Psoas muscle (tissue), 8 donors: ENCODE data around the gene IGSF11. TPM values are rescaled to one million over a fixed set of nuclear protein-coding genes. Genes with fewer than 3 reads are reported as not detected.
"Not testable (repeated sequence)": the region's sequence is repeated elsewhere in the genome, so short reads cannot be mapped to it uniquely, and the experiment has no call there.

ENCODE experiments used
- ATAC-seq, 4 donors: fragments of 200-7000 bp; cut with Tn5 transposase; one replicate each; pipeline ENCODE4 v1.9.1; 2020; ENCODE audit warnings: moderate library complexity in 3 of 4, mild to moderate bottlenecking in 2 of 4
- DNase-seq, 2 donors: peaks; one replicate each; pipeline ENCODE4 v3.0.0-alpha.2; 2020
- H3K27ac ChIP-seq: fragments of 200-600 bp; one replicate; pipeline ENCODE4 v1.8.0; 2022
- H3K27me3 ChIP-seq, 3 donors: fragments of 200-600 bp in 1 of 3; one replicate each; pipeline versions ENCODE4 v1.6.1 to v1.8.0; 2013 to 2022; ENCODE audit warnings: low read length in 2 of 3, mild to moderate bottlenecking in 2 of 3, moderate library complexity in 1 of 3; ENCODE audit not compliant: insufficient read depth in 3 of 3
- H3K36me3 ChIP-seq, 2 donors: fragments of 200-600 bp in 1 of 2; one replicate each; pipeline versions ENCODE4 v1.6.1 to v1.8.0; 2013 to 2022; ENCODE audit warnings: low read depth in 1 of 2, mild to moderate bottlenecking in 1 of 2, moderate library complexity in 1 of 2; ENCODE audit not compliant: insufficient read depth in 1 of 2
- H3K4me1 ChIP-seq: fragments of 200-600 bp; one replicate; pipeline ENCODE4 v1.8.0; 2022
- H3K4me3 ChIP-seq: fragments of 200-600 bp; one replicate; pipeline ENCODE4 v1.8.0; 2022; ENCODE audit warnings: mild to moderate bottlenecking
- H3K9me3 ChIP-seq: fragments of 200-600 bp; one replicate; pipeline ENCODE4 v1.8.0; 2022
- whole genome bisulfite sequencing, 3 donors: extraction: QIAGEN DNeasy Blood & Tissue Kit; methylation state at CpG; one replicate each; pipeline versions ENCODE4 v1.1.6 to v1.1.7; 2013; 5-methylcytosine and 5-hydroxymethylcytosine counted together
- intact Hi-C, 2 donors: fragments of 100-400 bp; cut with DNase I; formaldehyde crosslinking; loops; one replicate each; pipeline versions ENCODE4 v1.11.0 to v1.14.2; 2022
- long read RNA-seq, 2 donors: library from polyadenylated mRNA; unstranded; transcript quantifications; one replicate each; pipeline ENCODE4 v2.0.0, GENCODE V29; 2021
- polyA plus RNA-seq, 3 donors: library from polyadenylated mRNA; stranded (reverse); fragments of 200-250 nt; gene quantifications; one replicate each; pipeline ENCODE4 v1.2.3, GENCODE V29; 2013
- total RNA-seq, 4 donors: library from RNA; stranded (reverse); fragmentation: NEBNext Ultra II Directional in 2 of 4; extraction: Animal tissue kit (Norgen Biotek cat#: 25700) in 2 of 4; gene quantifications; one replicate each; pipeline versions ENCODE4 v1.2.1 to v1.2.4, GENCODE V29; 2021 to 2023
- TF ChIP-seq, protein P1 (sequence below): fragments of 200-600 bp; IDR thresholded peaks from one replicate; pipeline ENCODE4 v1.8.0; 2022; ENCODE audit warnings: antibody characterized with exemption
- donor health status: healthy with polysubstance abuse.
- donor health status: DM: no; HTN: no; CAD: no; lungs with moderate emphysema.
- donor health status: Bipolar disorder and iron deficiency.
- donor health status: healthy.
- donor health status: DM: yes; HTN: yes; CAD: no.
- donor health status: DM: no; HTN: no; CAD: no.
- donor health status: DM: no; HTN: no; CAD: no.
- donor health status: DM: yes; HTN: yes; CAD: no.

Gene IGSF11, protein sequence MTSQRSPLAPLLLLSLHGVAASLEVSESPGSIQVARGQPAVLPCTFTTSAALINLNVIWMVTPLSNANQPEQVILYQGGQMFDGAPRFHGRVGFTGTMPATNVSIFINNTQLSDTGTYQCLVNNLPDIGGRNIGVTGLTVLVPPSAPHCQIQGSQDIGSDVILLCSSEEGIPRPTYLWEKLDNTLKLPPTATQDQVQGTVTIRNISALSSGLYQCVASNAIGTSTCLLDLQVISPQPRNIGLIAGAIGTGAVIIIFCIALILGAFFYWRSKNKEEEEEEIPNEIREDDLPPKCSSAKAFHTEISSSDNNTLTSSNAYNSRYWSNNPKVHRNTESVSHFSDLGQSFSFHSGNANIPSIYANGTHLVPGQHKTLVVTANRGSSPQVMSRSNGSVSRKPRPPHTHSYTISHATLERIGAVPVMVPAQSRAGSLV
- total RNA-seq (1 to 10 TPM; 2.2 to 8.5 (median 4.3) TPM), polyA plus RNA-seq (1 to 10 TPM in 2 of 3 donors, under 1 TPM in 1; 0.23 to 7.4 (median 4.3) TPM)
- long read RNA-seq, donor 1: 0 reads
- long read RNA-seq, donor 2, partial matches to known transcripts: 1 of 2 reads
- long read RNA-seq, donor 2, other reads (novel, unspliced or antisense): 1 of 2 reads

DNA sequence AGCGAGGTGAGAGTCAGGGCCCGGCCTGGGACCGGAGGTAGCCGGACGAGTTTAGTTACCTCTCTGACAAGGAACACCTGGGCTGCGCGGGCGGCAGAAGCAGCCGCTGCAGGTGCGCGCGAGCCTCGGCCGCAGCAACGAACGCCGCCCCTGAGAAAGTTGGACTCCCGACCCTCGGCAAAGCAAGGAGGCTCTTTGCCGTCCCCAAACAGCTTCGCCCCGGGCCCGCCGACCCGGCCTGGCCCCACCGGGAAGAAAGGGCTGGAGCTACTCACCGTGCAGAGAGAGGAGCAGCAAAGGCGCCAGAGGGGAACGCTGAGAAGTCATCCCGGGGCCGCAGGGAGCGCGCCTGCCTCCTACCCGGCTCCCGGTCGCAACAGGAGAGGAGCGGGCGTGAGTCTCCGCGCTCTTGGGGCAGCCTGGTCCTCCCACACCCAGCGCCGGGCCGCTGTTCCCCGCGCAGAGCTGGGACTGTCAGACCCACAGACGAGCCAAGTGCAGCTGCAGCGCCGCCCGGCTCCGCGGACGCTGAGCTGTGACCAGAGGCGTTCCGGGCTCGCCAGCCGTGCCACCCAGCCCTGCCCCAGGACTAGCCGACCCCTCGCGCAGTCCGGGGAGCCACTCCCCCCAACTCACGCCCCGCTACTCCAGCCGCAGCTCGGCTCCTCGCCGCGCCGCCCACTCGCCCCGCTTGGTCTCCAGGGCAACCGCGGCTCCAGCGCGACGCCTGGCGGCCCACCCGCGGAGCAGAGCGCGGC is at the start of gene IGSF11:
TSS of gene IGSF11 (minus strand) at position 591 of the 758 bp plus-strand sequence. CDS start at position 327, 264 bp downstream.
- Histone ChIP-seq H3K9me3 (no peaks in the 10 kb centered on the region), H3K4me3 (peak within 1 kb of the TSS; percentile 92), H3K36me3 (no peaks in the 10 kb centered on the region), H3K27me3 (peaks cover 0 to 2% (median 0%) of the 10 kb centered on the region in 3 donors), H3K27ac (peak within 1 kb of the TSS; percentile 79), H3K4me1 (peaks cover 17% of the 10 kb centered on the region)
- 1% methylated on average over 62 to 80 of the region's 80 CpGs for WGBS, 3 donors
- TF ChIP-seq, protein P1, sequence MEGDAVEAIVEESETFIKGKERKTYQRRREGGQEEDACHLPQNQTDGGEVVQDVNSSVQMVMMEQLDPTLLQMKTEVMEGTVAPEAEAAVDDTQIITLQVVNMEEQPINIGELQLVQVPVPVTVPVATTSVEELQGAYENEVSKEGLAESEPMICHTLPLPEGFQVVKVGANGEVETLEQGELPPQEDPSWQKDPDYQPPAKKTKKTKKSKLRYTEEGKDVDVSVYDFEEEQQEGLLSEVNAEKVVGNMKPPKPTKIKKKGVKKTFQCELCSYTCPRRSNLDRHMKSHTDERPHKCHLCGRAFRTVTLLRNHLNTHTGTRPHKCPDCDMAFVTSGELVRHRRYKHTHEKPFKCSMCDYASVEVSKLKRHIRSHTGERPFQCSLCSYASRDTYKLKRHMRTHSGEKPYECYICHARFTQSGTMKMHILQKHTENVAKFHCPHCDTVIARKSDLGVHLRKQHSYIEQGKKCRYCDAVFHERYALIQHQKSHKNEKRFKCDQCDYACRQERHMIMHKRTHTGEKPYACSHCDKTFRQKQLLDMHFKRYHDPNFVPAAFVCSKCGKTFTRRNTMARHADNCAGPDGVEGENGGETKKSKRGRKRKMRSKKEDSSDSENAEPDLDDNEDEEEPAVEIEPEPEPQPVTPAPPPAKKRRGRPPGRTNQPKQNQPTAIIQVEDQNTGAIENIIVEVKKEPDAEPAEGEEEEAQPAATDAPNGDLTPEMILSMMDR: peak; percentile 78
- ATAC-seq: peak; percentile 94 to 96 (median 95)
- peak; percentile 72 to 87 for DNase-seq
- intact Hi-C loops: loop anchor here (1.0 to 5.0 kb wide), 5 partner anchors 63 to 152 kb away; no protein-coding TSS in a partner anchor

DNA sequence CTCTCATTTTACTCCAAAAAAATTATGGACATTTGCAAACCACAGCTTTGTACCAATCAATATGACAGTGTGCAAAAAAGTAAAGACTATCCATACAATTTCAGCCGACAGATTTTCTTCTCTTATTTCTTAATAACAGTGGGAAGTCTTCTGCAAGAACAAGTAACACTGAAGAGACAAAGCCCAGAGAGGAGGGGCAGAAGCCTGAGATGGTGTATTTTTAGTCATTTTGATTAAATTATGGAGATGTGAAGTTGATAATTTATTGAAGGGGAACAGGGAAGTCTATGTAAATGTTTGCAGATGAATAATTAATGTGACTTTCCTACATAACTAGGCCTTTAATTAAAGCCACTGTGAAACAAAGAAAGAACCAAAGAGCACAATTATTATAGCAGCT is 45.7 kb upstream of the IGSF11 start:
- H3K27ac ChIP-seq: no peak overlapping the region
- TF ChIP-seq, protein P1: no peak
- no peaks in the 10 kb centered on the region for H3K27me3 ChIP-seq
- DNase-seq: no peak
- H3K4me3 ChIP-seq: no peak overlapping the region
- no peaks in the 10 kb centered on the region for H3K9me3 ChIP-seq
- H3K36me3 ChIP-seq: no peaks in the 10 kb centered on the region
- H3K4me1 ChIP-seq: no peaks in the 10 kb centered on the region
- WGBS, 3 donors: 78 to 83% (median 81%) methylated on average over 1 of the region's 1 CpG
- ATAC-seq: no peak
- intact Hi-C loops: no loop called here

DNA sequence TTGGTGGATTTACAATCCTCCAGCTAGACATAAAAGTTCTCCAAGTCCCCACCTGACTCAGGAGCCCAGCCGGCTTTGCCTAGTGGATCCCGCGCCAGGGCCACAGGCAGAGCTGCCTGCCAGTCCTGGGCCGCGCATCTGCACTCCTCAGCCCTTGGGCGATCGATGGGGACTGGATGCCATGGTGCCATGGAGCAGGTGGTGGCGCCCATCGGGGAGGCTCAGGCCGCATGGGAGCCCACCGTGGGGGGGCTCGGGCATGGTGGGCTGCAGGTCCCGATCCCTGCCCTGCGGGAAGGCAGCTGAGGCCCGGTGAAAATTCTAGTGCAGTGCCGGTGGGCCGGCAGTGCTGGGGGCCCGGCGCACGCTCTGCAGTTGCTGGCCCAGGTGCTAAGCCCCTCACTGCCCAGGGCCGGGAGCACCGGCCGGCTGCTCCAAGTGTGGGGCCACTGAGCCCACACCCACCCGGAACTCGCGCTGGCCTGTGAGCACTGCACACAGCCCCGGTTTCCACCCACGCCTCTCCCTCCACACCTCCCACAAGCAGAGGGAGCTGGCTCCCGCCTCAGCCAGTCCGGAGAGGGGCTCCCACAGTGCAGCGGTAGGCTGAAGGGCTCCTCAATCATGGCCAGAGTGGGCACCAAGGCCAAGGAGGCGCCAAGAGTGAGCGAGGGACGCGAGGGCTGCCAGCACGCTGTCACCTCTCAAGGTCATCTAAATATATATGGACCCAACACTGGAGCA is 38.8 kb upstream of the IGSF11 start:
- Histone ChIP-seq H3K9me3 (no peaks in the 10 kb centered on the region), H3K27ac (no peak overlapping the region), H3K4me3 (no peak overlapping the region), H3K36me3 (no peaks in the 10 kb centered on the region), H3K4me1 (no peaks in the 10 kb centered on the region), H3K27me3 (no peaks in the 10 kb centered on the region)
- intact Hi-C loops: no loop called here
- ATAC-seq (no peak), DNase-seq (peak in 1 of 2 donors; percentile 39)
- 92 to 96% (median 92%) methylated on average over 33 to 36 of the region's 36 CpGs for WGBS, 3 donors
- TF ChIP-seq, protein P1: no peak

DNA sequence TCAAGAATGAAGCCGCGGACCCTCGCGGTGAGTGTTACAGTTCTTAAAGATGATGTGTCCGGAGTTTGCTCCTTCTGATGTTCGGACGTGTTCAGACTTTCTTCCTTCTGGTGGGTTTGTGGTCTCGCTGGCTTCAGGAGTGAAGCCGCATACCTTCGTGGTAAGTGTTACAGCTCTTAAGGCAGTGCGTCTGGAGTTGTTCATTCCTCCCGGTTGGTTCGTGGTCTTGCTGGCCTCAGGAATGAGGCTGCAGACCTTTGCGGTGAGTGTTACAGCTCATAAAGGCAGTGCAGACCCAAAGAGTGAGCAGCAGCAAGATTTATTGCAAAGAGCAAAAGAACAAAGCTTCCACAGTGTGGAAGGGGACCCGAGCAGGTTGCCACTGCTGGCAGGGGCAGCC is 37.8 kb upstream of the IGSF11 start:
- intact Hi-C loops, H3K4me1 ChIP-seq, DNase-seq, H3K27me3 ChIP-seq, ATAC-seq, H3K27ac ChIP-seq, H3K9me3 ChIP-seq, H3K4me3 ChIP-seq, H3K36me3 ChIP-seq: not testable (repeated sequence)
- 87 to 92% (median 91%) methylated on average over 15 of the region's 15 CpGs for WGBS, 3 donors
